Stimulated activated CD8-positive, alpha-beta memory T cell treated with anti-CD3 and anti-CD28 coated beads, Interleukin-7, amount 100 ng/mL, for 4 hours (primary cell): ENCODE data around the gene FAHD2A.
"Not testable (repeated sequence)": the region's sequence is repeated elsewhere in the genome, so short reads cannot be mapped to it uniquely, and the experiment has no call there.

Experiments used
- DNase-seq, 2 donors: peaks; one replicate each; pipeline ENCODE4 v3.0.0-alpha.2; 2020; ENCODE audit warnings: low read depth in 2 of 2

Gene FAHD2A

DNA sequence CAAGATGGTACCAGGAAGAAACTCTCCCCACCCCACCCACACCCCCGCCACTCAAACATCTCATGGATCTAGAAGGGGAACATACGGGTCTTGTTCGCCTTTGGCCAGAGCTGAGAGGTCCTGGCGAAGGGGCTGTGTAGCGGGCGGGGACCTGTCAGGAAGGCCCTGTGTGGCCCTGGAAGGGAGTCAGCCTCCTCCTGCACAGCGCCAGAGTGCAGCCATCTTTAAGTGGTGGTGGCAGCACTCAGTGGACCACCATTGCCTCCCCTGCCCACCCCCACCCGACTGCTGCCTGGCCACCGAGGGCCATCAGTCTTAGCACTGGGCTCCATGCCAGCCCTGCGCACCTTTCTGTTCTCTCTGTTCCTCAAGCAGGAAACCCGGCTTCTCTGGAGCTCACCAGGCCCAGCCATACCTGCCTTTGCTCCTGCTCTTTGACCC, 11.6 kb upstream of the FAHD2A start:
- DNase-seq = no peak

DNA sequence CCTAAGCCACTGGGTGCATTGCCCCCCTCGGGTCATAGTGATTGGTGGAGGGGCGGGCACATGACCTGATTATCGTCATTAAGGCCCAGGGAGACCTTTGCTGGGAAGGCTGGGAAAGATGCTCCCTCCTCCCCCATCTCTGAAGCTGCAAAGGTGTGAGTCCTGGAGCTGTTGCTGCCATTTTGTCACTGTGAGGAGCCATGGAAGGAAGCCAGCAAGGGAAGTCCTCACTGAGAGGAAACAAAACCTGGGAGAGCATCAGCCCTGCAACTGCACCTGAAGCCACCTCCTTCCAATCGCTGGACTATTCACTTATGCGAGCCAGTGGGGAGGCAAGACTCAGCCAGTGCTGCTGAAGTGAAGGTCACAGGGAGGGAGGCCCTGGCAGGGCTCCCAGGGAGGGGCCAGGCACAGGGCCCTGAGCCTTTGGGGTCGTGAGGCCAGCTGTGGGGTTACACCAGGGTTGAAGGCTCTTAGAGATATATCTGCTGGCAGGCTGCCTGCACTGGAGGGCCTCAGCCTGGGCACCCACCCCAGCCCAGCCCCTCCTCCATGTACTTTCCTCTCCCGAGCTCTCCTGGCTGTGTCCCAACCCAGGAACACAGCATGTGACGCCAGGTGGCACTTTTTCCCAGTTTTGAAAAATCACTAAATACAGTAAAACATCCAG, 10.7 kb upstream of the FAHD2A start:
- no peak for DNase-seq

DNA sequence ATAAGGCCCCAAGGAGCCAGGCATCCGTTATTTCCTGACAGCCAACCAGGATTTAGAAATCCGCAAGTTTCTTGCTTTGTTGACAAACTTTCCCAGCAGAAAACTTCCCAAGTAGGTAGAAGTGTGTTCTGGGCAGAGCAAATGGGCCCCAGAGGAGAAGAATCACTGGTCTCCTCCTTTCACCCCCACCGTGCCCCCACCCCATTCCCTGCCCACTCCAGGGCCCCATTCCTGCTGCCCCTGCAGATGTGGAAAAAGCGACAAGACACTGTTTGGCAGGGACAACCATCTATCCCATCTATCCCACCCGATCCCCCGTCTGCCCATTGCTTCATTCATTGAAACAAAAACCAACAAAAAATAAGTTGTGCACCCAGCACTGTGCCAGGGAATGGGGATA, 10.2 kb upstream of the FAHD2A start:
- DNase-seq = no peak

DNA sequence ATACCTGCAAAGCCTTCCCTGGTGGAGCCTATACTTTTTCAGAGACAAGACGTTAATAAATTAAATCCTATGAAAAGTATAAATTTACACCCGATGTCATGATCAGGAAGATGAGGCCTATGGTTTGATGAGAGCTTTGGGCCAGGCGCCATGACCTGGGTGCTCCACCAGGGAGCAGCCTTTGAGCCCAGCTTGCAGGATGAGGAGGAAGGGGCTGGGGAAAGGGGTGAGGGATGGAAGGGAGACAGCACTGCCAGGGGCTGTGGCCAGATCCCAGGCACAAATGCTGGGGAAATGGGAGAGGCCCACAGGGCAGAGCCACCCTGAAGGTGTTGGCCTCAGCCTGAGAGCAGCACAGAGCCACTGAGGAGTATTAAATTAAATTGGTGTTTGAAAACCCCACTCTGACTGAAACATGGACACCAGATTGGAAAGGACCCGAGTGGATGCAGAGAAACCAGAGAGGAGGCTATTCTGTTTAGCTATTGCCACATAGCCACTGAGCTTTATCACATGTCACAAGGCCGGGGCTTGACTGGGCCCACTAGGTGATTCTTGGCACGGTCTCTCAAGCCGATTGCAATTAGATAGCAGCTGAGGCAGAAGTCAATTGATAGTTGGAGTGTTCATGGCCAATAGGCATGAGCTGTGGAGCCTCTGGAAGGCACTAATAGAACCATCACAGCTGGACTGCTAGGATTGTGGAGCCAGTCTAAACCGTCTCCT, 9.6 kb upstream of the FAHD2A start:
- no peak for DNase-seq

DNA sequence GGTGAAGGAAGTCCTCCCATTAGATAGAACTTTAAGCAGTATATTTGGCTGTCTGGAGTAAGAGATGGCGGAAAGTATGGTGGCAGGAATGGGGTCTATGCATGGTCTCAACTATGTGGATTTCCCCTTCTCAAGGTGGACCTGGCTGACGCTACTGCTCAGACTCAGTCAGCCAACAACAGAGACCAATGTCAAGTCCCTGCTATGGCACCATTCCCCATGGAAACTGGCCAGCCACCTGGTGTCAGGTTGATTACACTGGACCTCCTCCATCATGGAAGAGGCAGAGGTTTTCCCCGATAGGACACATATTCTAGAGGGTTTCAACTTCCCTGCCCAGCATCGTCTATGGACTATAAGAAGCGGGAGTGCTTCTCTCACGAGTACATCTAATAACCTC, 8.6 kb upstream of the FAHD2A start:
- DNase-seq = no peak

DNA sequence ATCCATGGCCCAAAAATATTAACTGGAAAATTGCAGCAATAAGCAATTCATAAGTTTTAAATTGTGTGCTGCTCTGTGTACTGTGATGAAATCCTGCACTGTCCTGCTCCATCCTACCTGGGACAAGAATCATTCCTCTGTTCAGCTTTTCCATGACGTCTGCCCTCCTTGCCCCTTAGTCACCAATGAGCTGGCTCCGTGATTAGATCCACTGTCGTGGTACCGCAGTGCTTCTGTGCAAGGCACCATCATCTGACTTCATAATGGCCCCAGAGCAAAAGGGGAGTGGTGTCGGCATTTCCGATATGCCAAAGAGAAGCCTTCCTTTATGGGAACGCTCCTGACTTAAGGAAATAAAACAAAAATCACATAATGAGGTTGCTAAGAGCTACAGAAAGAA, 3.4 kb upstream of the FAHD2A start:
- DNase-seq = no peak

DNA sequence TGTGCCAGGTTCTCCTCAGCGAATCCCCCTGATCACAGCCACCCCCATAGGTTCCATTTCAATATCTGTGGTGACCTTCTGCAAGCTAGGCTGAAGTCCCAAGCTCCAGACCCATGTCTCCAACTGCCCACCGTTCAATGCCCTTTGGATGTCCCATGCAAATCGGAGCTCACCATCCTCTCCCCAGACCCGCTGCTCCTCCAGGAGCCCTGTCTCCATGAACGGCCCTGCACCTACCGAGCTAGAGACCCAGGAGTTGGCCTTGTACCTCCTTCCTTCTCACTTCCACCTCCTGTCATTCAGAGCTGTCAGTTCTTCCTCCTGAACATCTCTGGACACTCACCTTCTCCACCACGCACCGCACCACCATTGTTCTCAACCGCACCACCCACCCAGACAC, 1.0 kb upstream of the FAHD2A start:
- no peak for DNase-seq

DNA sequence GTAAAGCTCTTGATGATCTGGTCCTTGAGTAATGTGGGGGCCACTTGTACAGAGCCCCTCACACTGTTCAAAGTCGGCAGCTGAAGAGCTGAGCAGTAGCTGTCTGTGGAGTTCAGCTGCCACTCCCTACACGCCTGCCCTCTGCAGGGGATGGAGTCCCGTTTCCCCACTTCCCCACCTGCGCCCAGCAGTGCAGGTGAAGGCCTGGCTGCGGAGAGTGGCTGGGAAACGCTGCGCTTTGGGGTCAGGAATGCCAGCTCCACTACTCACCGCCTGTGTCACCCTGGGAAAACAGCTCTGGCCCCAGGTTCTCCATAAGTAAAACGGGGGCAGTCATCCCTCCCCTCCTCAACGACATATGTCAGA, 521 bp upstream of the FAHD2A start:
- DNase-seq = not testable (repeated sequence)

DNA sequence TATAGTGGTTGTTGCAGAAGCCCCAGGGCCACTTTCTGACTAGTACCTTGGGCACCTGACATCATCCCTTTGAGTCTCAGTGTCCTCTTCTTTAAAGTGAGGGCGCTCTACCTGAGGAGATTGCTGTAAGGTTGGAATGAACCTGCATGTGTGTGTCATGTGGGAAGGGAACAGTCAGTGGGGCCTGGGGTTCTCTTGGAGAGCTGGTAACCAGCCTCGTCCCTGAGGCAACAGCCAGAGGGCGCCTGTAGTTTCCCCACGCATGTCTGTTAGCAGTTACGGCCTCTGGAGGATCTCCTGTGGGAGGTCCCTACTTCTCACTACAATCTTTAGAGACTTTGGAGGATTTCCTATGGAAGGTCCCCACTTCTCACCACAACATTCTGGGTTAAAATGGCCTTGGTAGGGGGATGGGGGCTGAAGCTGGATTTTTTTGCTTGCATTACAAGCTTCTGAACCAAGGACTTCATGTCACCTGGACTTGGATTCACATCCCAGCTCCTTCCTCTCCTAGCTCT, 755 bp downstream of the FAHD2A start:
- DNase-seq = peak in 1 of 2 donors; percentile 23

DNA sequence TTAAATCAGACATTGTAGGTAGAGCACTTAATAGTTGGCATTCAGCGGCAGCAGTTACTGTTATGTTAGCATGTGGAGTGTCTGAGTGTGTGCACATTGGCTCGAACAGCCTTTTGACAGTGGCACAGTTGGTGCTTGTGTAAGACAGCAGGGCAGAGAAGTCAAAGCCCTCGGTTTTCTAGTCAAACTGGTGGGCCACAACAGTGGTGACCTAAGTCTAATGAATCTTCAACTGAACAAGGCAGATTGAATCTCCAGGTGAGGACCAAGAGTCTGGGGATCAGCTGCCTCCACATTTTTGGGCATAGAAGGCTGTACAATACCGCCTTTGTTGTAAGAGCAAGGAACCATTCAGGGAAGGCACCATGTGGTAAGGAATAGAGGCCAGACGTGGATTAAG, 1.3 kb downstream of the FAHD2A start:
- DNase-seq = not testable (repeated sequence)

DNA sequence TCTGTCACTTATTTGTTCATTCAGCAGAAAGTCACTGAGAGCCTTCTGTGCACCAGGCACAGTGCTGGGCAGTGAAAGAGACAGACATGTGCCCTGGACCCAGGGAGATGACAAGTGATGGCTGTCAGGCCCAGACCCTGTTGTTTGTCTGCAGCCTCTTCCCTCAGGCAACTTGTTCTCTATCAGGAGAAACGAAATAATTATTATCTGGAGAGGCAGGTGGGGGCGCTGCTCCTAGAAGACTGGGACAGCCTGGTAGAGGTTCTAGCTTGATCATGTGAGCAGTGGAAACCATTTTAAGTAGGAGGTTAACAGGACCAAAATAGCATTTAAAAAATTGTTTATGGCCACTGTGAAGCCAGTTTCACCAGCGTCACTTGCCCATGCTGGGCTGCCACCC, 2.2 kb downstream of the FAHD2A start:
- not testable (repeated sequence) for DNase-seq

DNA sequence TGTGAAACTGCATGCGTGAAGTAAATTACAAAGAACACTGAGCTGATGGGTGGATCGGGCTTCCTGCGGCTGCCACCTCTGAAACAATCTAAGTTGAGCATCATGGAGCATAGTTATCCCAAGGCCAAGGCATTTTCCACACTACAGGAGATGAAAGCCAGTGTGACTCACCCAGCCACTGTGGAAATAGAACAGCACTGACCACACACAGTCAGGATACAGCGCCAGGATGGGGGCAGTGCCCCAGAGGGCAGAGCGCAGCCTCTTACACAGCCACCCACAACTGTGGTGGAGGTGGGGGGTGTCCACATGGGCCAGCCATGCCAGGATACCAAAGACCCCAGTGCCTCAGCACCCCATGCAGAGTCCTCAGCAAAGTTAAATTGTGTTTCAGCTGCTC, 8.7 kb downstream of the FAHD2A start:
- not testable (repeated sequence) for DNase-seq

DNA sequence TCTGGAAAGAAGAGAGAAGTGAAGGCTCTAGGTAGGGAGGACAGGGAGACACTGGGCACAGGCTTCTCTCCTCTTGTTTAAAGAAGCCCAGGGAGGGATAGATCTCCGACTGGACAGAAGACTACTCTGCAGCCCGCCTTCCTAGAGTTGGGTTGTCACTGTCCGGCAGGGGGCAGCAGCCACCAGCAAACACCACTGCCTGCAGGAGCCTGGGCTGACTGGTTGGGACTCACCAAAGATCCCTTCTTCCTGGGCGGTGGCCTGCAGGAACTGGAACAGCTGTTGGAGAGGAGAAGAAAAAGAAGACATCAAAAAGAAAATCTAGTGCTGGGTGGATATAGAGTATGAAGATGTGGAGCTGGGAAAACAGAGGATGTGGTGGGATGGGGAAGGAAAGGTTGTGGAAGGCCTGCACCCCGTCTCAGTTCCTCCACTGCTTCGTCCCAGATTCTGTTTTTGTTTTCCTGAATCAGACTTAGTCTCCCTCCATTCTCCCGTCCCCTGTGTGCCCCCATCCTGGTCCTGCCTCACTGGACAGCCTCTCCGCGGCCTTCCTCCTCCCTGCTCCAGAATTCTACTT, 11.6 kb downstream of the FAHD2A start:
- peak; percentile 16 to 18 for DNase-seq

DNA sequence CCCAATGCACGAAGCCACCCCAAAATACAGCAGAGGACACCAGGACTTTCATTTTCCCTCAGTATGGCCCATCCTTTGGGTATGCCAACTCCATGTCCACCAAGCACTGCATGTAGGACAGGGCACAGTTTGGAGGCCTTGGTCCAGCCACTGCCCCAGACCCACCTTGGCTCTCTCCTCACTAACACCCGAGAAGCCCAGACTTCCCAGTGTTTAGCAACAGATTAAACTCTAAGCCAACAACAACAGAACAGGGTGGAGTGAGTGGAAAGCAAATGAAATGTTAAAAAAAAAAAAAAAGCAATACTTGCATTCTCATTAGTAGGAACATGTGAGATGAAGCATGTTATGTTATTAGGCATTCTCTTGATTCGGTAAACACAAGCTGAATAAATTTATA, 12.6 kb downstream of the FAHD2A start:
- not testable (repeated sequence) for DNase-seq

DNA sequence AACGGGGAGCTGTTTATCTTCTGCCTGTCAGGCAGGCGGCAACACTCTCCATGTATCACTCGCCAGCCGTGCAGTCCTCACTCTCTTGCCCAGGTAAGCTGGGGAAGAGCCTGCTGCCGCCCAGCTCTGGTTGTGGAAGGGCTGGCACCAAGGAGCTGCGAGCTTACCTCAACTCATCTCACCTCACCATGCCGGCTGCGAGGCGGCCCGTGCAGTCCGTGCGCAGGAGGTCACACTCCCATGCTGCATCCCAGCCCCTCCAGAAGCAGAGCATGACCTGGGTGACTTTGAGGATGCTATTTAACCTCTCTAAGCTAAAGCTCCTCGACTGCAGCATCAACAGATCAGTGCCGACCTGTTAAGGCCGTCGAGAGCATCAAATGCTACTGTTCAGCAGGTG, 13.1 kb downstream of the FAHD2A start:
- not testable (repeated sequence) for DNase-seq

DNA sequence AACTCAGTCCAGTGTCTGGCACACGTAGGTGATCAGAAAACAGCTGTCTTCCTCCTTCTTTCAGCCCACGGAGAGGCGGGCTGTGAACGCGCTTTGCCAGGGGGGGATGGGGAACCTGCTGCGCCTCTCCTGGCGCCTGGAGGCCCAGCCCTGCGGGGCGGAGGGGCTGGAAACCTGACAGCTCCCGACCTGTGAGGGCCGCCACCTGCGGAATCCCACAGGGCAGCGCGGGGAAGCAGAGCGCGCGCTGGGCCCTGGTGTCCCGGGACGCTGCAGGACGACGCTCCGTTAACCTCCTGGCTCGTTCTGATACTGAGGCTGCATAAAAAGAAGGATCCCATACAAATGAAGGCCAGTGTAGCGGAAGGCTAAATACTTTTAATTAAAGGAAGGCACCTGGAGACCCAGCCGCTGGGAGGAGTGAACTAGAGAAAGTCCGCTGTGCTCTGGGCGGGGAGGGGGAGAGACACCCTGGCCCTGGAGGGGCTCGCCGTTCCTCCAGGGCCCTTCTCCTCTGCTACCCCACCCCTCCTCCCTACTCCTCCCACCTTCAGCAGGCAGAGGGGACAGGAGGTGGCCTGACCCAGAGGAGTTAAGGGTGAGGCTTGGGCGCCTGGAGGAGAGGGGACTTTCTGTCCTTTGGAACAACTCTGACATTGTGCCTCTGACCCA, 24.8 kb downstream of the FAHD2A start:
- DNase-seq = not testable (repeated sequence)

DNA sequence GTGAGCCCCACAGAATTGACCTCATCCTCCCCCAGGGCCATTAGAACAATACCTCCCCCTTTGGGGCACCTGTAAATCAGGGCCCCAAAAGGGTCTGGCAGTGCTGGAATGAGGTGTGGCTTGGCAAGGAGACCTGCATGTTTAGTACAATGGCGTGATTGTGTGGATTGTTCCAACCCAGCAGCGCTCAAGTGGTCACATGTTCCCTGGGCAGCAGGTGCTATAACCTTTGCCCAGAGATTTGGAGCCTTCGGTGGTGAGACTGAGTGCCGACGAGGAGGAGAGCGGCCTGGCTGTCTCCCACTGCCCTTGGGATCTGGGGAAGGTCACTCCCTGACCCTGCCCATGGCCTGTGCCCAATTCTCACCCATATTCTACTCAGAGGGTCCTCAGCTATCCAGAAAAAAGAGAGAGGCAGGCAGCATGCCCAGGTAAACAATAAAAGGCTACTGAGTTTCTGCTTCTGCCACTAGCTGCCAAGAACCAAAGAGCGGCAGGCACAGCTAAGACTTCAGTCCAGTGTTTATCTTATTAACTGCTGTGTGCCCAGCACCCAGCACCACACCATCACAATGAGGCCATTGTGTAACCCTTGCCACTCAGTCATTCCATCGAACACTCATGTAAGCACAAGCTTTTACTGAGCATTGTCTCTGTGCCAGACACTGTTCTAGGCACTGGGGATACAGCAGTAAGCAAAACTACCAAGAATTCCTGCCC, 27.4 kb downstream of the FAHD2A start:
- DNase-seq = not testable (repeated sequence)

DNA sequence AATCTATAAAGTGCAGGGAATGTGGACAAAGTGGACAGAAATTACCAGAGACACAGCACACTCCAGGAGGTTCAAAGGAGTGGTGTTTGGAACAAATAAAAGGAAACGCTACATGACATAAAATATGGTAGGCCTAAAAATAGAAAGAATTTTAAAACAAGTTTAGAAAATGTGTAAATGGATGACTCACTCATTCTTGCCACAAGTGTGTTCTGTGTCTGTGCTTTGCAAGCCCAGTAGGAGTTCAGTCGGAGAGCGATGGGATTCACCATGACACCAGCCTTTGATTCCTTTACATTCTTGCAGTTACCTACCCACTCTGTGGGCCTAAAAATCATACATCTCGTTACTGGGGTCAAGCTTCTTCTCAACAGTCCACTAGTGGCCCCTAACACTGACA, 30.9 kb downstream of the FAHD2A start:
- DNase-seq = not testable (repeated sequence)

DNA sequence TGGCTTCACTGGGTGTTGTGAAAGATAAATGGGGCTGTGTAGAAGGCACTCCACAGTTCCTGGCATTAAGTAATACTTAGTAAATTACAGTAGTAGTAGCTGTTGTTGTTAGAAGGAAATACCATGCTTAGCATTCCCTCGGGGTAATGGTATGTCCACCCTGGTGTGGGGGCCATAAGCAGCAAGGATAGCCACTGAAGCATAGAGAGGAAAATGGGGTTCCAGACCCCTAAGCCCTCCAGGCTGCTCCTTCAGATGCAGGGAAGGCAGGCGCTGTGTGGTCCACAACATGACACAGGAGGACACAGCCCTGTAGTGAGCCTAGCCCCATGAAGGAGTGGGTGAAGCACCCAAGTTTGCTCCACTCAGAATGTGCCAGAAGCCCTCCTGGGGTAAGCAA, 31.5 kb downstream of the FAHD2A start:
- DNase-seq = not testable (repeated sequence)

DNA sequence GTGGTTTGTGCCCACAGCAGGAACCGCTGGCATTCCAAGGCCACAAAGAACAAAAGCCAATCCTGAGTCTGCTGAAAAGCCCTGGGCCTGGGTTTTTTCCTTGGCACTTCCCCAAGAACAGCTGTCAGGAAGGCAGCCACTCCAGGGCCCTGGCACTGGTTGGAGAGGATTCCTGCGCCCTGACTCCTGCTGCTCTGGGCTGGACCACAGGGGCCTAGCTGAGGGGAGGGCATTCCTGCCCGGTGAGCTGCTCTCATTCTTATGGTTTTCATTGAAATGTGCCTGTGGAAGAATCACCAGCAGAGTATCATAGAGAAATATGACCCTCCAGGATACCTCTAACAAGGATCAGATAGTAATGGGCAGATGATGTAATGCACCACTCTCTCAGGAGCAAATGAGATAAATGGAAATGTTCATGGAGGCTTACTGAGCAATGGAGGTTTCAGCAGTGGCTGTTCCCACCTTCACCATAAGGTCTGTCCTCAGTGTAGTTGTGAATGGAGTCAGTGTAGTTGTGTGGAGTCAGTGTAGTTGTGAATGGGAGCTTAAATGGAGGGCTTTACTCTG, 32.1 kb downstream of the FAHD2A start:
- DNase-seq = not testable (repeated sequence)

DNA sequence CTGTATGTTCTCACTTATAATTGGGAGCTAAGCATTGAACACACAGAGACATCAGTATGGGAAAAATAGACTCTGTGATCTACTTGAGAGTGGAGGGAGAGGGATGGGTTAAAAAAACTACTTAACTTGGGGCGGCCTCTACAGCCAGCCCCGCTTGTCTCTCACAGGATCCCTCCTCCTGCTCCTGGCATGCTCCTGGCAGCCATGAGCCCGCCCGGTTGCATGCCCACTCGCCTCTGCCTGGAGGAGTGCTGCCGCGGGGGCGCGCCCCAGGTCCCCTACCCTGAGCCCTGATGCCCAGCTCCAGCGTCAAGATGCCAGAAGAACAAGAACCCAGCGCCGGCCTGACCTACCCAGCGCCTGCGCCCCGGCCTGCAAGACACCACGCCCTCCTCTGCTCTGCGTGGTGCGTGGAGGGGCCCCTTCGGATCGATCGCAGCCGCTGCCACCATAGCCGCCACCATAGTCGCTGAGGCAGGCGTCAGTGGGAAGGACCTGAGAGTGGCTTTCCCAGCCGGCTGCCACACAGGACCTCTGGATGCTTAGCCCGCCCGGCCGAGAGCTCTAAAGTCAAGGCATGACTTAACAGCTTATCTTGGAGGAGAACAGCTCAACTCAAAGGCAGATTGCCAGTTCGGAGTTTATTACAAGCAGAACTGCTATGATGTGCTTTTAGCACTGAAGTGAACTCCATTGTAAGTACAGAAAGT, 32.8 kb downstream of the FAHD2A start:
- not testable (repeated sequence) for DNase-seq
